HG02981 (cell line): Measurements from ENCODE around the gene SLC38A2.
"Not testable (repeated sequence)": the region's sequence is repeated elsewhere in the genome, so short reads cannot be mapped to it uniquely, and the experiment has no call there.

Experiments
- ATAC-seq: cut with Tn5 transposase; IDR thresholded peaks from one replicate; pipeline ENCODE4 v1.9.1; 2021; ENCODE audit warnings: mild to moderate bottlenecking, moderate library complexity; ENCODE audit not compliant: unreplicated experiment

The SLC38A2 gene

DNA sequence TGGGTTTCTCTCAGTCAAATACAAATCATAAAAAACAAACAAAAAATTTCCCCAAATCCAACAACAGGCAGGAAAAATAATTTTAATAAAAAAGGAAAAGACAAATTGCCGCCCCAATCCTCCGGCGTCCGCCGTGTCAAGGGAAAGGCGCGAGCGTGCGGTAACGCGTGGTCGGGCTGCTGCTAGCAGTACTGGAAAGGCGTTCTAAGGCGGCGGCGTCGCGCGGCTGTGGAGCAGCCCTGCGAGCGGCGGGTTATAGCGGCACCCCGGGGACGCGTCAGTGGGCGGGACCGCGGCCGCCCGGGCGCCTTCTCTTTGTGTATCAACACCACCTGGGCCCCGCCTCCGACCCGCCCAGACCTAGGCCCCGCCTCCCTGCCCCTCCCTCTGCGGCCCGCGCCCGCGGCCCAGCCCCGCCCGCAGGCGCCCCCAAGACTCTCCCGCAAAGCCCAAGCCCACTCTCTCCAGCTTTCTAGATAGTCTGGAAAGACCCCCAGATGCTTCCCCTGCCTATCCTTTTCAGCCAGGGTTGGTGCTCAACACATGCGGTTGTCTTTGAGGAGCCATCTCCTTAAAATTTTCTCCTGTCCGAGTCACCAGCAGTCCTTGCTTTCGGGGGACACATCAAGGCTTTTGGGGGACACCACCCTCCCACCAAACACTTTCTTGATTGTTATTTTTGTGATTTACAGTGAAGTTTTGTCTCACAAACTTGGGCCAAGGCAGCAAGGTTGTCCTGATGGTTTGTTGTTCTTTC, at the start of gene SLC38A2:
TSS of gene SLC38A2 (minus strand) at position 230 of the 757 bp plus-strand sequence. CDS start 1,480 bp downstream, outside the sequence.
- peak; percentile 89 for ATAC-seq

DNA sequence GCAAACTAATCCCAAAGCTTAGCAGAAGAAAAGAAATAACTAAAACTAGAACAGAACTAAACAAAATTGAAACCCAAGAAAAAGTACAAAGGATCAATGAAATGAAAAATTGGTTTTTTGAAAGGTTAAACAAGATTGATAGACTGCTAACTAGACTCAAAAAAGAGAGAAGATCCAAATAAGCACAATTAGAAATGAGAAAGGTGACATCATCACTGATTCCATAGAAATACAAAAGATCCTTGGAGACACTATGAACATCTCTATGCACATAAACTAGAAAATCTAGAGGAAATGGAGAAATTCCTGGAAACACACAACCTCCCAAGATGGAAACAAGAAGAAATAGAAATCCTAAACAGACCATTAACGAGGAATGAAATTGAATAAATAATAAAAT, 47.1 kb upstream of the SLC38A2 start:
- ATAC-seq, result no peak

DNA sequence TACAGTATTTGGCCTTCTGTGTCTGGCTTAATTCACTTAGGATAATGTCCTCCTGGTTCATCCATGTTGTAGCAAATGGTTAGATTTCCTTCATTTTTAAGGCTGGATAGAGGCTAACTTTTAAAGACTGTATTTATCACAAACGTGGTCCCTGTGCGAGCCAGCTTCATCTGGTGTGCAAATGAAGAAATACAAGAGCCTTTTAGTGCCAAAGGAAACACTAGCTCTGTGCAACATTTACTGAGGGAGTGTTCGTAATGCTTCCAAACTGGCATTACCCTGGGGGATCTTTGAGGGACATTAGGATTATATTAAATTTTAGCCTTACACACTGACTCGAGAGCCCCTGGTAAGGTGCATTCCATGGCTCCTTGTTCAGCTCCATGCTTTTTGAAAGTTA, 43.0 kb upstream of the SLC38A2 start:
- ATAC-seq, result no peak

DNA sequence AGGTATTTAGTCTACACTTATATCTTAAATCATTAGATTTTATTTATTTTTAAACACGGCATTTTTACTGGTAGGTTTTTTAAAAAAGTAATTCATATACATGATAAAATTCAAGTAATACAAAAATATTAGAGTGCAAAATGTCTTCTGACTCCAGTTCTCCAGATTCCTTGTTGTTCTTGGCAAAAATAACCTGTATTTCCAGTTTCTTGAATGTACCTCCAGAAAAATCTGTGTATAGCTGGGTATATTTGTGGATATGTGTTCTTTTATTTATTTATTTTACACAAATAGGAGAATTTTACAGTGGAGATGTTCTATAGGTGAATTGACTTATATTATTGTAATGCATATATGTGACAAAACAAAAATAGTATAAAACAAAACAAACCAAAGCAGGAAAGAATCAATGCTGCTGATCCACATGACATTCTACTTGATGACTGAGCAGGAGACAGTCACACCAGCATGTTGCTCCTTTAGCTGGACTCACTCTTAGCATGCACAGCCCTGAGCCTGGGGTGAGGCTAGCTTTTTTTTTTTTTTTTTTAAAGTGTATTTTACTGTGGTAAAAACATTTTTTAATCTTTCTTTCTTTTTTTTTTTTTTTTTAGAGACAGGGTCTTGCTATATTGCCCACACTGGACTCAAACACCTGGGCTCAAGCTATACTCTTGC, 42.2 kb upstream of the SLC38A2 start:
- ATAC-seq, result no peak

DNA sequence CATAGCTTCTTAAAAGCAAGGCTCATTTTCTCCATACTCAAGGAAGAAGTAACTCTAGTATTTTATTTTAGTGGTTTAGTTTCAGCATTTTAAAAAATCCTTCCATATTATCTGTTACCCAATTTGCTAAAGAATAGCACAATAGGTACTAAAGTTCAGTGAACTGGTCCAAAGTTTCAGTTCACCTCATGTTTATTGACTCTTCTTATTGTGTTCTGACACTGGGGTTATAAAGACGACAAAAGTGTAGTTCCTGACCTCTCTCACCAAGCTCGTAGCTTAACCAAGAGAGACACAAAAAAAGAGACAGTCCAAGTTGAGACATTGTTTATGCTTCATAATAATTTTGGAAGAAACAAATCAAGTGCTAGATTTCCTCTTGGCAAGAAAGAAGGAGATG, 40.8 kb upstream of the SLC38A2 start:
- ATAC-seq, result no peak

DNA sequence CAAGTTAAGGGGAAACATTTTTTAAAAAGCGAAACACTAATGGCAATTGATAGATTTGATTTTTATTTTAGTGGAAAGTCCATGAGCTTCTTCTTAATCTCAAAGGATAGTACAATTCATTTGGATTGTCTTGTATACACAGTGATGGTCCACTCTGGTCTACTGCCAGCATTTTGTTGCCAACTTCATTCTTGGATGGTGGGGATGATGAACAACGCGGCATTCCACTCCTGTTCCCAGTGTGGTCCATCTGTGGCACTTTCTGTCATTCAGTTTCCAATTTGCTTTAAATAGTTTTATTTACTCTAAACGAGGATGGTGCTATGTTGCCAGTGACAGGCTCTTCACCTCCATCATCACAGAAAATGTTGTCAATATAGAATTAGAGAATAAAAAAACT, 40.3 kb upstream of the SLC38A2 start:
- ATAC-seq, result no peak

DNA sequence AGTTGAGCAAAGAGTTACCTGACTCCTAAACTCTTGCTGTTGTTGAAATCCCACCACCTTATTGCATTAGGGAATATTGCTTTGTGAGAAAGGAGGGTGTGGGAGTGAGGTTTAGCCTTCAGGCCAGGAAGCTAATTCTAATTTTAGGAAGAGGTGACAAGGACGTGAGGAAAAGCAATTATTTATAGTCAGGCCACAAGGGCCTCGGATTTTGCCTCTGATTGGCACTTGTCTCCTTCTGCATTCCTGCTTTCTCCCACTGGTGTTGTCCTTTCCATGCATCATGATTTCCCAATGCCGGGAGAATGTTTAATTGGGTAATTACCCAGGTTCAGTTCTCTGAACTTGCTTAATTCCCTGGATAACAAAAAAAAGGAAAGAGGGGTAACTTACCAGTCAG, 37.9 kb upstream of the SLC38A2 start:
- no peak for ATAC-seq

DNA sequence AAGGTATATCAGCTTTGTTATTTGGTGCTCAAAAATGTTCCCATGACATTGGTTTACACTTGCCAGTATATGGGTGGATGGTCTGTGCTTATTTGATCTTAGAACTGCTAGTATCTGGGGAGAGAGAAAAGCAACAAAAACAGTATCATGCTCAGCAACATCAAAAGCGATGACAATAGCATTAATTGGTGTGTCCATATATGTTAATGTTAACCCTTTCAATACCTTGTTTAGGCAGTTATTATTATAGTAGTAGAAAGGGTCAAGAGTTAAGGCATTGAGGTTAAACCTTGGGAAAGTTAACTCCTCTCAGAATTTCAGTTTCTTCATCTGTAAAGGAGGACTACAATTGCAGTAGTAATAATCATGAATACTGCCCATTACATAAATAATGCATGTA, 37.4 kb upstream of the SLC38A2 start:
- ATAC-seq, result no peak

DNA sequence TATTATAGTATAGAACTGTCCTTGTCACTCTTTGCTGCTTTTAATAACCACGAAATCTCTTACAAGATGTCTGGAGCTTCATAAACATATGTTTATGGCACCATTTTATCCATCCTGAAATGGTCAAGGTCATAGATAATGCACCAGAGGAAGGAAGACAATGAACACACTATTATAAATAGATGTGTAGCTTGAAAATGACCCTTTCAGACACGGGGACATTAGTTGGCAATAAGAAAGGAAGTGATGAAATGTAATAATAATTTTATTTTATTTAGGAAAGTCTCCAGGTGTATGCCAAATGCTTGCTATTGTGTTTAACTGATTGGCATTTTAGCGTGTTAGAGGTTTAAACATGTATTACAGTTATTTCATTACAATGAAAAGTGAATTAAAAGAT, 36.8 kb upstream of the SLC38A2 start:
- ATAC-seq, result no peak

DNA sequence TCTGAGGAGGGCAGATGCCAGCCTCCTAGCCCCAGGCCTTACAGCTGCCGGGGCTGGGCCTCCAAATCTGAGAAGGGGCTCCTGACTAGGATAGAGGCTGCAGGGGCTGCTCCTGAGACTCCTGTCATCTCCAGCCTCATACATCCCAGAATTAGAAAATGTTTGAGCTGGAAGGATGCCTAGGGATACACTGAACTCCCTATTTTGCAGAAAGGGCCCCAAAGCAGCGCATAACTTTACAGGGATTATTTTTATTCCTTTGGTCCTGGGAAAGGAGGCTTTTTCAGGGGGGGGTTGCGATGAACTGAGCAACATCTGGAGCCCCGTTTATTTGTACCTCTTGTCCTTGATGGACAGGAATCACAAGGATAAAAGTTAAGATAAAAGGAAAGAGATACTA, 35.9 kb upstream of the SLC38A2 start:
- no peak for ATAC-seq

DNA sequence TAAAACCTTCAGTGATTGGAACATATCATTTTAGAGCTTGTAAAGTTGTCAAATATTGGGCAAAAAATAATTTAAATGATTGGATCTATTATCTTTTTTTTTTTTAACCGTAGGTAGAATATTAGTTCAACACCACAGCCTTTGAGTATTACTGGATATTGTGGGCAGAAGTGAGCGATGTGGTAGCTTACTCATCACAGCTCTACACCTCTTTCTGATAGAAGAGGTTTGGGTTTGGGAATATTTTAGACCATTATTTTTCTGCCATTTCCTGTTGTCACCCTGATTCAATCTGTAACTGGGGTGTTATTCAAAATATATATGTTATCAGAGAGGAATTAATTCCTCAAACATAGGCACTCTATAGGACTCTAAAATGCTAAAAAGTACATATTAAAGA, 34.8 kb upstream of the SLC38A2 start:
- no peak for ATAC-seq

DNA sequence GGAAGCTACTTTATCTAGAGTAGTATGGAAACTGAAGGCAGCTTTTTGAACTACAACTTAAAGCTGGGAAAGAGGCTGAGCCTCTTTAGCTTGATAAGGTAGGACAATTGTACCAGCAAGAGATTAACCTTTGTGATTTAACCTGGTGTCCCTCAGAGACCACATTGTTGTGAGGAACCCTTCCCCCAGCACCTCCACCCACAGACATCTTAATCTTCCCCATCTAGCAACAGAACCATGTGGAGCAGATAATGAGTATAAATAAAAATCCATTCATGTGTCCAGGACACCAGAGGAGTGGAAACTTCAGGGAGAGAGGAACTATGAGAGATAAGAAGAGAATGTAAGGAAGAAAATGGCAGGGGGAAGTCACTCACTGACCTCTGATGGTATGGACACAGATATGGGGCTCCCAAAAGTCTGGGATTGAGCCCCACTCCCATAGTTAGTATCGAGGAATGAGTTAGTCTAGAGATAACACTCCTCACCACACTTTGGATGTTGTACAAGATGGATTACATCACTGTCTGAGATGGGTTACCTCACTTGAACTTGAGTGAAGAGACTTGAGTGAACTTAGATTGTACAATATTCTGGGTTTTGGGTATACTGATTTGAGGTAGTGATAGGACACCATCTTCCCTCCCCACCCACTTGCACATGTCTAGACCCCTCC, 33.9 kb upstream of the SLC38A2 start:
- no peak for ATAC-seq

DNA sequence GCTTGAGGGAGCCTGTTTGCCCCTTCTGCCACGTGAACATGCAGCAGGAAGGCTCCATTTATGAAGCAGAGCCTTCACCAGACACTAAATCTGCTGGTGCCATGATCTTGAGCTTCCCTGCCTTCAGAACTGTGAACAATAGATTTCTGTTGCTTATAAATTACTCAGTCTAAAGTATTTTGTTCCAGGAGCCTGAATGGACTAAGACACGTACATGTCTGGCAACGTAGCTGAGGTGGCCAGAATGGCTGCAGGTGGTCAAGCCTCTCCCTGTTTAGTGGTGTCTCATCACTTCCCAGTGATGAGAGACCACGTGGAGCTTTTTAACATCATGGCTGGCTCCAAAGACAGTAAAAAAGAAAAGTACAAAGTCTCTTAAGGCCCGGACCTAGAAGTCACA, 32.2 kb upstream of the SLC38A2 start:
- ATAC-seq, result no peak

DNA sequence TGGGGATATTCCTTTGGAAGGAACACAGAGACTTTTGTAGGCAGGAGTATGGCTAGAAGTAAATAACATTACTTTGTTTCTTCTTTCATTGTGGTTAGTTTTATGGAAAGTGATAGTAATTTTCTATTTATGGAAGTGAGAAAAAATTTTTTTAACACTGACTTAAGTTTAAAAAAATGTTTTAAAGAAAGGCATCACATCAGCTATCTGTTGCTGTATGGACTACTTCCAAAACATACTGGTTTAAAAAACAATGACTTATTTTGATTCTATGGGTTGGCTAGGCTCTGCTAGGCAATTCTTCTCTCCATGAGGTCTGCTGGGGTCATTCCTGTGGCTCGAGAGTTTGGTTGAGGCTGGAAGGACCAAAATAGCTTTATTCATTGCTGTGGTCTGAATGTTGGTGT, 31.7 kb upstream of the SLC38A2 start:
- ATAC-seq, result no peak

DNA sequence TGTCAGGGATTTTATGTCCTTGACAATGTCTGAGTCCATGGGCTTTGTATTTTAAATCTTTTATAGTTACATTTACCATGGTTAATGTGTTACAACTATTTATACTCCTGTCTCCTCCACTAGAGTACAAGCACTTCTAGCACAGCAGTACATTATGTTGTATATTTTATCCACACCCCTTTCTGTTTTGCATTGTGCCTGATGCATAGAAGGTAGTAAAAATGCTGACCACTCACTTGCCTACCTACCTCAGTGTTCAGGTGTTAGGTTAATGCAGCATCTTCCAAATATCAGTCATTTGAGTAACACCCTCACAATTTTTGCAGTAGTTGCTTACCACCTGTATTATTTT, 31.1 kb upstream of the SLC38A2 start:
- no peak for ATAC-seq

DNA sequence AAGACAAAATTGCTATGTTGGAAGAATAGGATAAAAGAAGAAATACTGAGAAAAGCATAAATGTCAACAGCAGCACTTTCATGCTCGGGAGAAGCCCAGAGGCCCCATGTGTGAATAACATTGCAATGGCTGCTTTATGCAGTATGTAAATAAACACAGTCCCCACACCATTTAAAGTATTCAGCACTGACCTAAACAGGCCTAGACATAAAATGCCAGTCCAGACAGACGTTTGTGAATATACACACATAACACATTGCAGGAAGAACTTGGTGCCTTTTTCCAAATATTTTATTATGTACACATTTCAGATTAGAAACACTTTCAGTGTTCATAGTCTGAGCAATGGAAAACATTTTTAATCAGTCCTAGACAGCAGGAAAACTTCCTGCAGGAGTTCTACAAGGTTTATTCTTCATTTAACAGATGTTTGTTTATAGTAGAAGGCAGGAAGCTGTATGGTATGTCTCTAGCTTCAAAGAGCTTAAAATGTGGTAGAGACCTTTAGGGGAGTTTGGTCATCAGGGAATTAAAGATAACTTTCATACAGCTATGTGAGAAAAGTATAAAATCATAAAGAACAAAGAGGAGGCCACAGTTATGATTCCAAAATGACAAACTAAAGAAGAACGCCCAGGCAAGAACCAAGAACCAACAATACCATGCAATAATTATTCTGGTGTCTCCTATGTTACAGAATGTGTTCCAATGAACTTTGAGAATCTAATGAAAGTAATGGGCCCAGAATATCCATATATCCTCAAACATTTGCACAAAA, 30.6 kb upstream of the SLC38A2 start:
- no peak for ATAC-seq

DNA sequence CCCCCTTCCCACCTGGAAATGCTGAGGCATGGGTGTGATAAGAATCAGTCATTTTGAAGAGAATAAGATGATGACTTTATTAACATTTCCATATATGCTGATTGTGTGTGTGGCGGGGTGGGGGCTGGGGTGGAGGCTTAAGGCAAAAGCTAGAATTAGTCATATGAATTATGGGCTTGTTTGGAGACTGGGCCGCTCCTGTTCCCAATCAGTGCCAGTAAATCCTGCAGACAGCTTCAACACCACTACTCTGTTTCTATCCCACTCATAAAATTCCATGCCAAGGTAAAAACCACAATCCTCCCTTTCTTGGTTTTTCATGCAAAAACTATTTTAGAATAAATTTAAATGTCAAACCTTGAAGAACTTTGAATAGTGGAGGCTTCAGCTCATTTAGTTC, 29.9 kb upstream of the SLC38A2 start:
- no peak for ATAC-seq

DNA sequence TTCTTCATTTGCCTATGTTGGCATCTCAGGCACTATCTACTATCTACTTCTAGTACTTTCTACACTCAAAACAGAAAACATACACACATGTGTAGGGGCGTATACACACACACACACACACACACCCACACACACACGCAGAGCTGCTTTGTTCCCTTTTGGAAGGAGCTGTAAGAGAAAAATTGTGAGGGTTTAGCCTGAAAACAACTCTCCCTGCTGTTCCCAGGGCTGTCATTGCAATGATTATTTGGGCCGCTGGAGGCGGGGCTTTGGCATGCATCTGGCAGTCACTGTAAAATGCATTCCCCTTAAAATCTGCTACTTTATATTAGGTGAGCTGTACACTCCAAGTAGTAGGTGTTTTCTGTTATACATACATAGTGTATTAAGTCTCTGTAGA, 29.1 kb upstream of the SLC38A2 start:
- ATAC-seq, result no peak

DNA sequence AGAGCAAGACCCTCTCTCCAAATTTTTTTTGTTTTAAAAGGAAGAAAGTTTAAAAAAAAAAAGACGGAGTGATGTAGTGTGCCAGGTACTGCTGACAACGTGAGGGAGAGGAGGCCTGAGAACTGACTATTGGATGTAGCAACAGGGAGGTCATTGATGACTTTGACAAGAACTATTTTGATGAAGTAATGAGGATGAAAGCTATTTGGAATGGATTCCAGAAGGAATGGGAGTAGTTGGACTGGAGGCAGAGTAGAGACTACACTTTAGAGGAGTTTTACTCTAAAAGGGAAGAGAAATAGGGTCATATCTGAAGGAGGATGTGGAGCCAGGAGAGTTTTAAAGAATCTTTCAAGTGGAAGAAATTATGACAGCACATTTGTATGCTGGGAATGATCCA, 27.8 kb upstream of the SLC38A2 start:
- ATAC-seq, result no peak

DNA sequence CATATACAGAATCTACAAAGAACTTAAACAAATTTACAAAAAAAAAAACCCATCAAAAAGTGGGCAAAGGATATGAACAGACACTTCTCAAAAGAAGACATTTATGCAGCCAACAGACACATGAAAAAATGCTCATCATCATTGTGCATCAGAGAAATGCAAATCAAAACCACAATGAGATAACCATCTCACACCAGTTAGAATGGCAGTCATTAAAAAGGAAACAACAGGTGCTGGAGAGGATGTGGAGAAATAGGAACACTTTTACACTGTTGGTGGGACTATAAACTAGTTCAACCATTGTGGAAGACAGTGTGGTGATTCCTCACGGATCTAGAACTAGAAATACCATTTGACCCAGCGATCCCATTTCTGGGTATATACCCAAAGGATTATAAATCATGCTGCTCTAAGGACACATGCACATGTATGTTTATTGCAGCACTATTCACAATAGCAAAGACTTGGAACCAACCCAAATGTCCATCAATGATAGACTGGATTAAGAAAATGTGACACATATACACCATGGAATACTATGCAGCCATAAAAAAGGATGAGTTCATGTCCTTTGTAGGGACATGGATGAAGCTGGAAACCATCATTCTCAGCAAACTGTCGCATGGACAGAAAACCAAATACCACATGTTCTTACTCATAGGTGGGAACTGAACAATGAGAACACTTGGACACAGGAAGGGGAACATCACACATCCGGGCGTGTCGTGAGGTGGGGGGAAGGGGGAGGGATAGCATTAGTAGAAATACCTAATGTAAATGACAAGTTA, 27.1 kb upstream of the SLC38A2 start:
- not testable (repeated sequence) for ATAC-seq

DNA sequence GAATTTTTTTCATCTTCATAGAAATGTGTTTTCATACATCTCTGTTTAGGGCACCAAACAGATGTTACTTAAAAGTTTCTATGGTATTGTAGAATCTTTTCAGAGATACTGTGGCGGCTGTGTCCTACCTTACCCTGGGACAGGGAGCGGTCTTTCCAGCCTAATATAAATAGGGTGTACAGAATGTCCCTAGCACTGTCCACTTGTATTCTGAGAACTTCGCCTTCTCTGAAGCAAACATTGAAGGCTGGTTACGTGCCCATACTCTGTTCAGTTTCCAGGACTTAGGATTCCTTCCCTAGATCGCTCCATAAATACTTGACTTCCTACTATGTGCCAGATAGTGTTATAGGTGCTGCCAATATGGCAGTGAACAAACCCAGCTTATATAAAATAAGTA, 24.3 kb upstream of the SLC38A2 start:
- no peak for ATAC-seq
